ENCODE data around the gene ODAD4.

Gene ODAD4

DNA sequence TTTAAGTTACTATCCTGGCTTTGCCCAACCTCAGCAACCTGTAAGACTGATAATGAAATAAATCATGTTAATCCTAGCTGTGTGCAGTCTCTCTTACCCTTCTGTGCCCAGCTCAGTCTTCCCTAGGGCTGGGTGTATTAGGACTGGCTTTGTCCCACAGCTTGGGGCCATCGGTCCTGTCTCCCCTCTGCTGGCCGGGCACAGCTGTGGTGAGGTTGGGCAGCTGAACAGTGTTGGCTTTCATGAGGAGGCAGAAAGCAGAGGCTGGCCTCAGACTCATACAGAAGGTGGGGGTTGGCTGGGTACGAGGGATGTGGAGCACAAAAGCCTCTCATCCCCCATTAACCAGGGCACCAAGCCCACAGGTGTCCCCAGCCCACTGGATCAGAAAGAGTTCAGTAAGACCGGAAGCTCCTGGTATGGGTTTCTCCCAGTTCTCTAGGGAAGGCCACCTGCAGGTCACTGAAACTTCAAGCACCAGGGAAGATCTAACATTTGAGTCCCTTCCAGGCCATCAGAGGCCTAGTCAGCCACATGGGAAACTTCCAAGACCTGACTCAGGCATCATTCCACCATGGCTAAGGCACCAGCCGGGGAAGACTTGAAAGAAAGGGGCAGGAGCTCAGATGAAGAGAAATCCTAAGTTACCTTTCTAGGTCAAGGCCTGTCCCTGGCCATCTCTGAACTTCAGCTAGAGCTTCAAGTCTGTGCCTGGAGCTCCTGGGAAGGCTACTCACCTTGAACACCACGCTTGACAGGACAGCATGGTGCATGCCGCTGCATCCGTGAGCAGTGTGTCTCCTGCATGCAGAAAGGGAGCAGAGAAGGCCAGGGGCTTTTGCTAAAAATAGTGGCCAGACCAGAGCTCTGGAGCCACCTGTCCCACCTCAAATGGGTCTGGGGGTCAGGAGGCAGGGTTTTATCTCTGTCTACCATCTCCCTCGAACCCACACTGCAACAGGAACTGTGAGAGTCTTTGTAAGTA is 45.0 kb downstream of the ODAD4 start:
- TF ChIP-seq POLR2A (IDR thresholded peaks at IDR 0.05; ENCODE audit: low read length) (no peak), GATA1 (IDR thresholded peaks at IDR 0.05; ENCODE audit: low read depth, low read length) (no peak)
- DNase-seq, result no peak

DNA sequence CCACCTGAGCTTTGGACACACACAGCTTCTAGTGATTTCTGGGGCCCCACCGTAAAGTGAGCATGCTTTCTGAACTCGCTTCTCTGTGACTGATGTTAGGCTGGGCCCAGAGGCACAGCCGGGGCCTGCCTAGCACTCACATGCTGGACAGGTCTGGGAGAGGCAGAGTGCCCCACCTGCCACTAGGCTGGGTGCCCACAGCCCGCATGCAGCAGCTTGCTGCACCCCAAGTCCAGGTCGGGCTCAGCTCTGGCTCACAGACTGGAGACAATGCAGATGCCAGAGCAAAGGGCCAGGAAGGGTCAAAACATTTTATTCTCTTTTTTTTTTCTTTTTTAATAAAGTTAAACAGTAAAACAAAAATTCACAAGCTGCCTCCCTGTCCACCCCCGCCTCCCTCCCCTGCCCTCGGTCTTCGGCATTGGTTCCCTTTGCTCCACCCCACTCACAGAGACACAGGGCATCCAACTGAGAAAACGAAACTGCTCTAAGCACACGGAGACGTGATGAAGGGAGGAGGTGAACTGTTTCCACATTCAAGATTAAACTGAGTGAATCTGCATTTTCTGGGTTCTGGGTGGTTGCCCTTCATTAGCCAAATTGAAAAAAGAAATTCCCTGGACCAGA is 45.8 kb downstream of the ODAD4 start:
- no peak for TF ChIP-seq GATA1 (IDR thresholded peaks at IDR 0.05; ENCODE audit: low read depth, low read length)
- no peak for TF ChIP-seq POLR2A (IDR thresholded peaks at IDR 0.05; ENCODE audit: low read length)
- no peak for DNase-seq

DNA sequence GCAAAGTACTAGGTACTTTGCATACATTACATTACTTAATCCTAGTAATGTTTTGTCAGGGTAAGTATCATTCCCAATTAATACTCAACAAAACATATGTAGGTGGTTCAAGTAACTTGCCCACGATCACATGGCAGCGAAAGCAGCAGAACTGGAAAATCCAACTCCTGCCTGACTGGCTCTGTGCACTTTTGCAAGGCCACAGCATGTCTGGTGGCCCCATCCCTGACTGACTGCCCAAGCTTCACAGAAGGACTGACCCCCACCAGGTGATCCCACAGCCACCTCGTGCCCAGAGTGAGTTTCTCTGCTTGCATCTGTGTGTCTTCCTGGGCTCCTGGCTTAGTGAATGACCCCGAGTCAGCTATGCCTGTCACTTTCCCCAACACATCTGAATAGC is 47.6 kb downstream of the ODAD4 start:
- TF ChIP-seq GATA1 (IDR thresholded peaks at IDR 0.05; ENCODE audit: low read depth, low read length), result no peak
- TF ChIP-seq POLR2A (IDR thresholded peaks at IDR 0.05; ENCODE audit: low read length), result no peak
- DNase-seq, result no peak

DNA sequence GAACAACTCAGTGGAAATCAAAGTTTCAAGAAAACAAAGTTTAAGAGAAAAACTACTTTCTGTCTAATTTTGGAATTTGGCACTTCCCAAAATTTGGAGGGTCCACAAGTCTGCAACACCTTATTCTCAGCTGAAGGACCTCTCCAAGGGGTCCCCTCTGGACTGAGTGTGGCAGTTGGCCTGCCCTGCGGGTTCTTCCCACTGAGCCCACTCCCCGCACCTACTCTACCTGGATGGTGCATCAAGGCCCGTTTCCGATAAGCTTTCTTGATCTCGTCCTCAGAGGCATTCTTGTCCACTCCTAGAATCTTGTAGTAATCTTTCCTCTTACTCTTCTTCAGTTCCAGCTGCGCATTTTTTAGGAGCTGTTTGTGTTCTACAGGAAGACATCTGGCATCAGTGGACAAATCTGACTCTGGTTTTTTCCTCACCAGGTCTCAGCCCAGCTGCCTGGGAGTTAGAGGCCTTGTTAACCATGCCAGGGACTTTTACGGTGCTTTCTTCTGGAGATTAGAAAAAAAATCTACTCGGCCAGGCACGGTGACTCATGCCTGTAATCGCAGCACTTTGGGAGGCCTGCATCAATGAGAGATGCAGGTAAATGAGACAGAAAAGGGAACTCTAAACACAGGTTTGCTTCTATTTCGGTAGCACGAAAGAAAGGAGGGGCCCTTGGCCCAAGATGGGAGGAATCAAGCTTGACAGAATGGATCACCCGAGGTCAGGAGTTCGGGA is 51.8 kb downstream of the ODAD4 start:
- no peak for TF ChIP-seq POLR2A (IDR thresholded peaks at IDR 0.05; ENCODE audit: low read length)
- TF ChIP-seq GATA1 (IDR thresholded peaks at IDR 0.05; ENCODE audit: low read depth, low read length), result no peak
- DNase-seq, result no peak

DNA sequence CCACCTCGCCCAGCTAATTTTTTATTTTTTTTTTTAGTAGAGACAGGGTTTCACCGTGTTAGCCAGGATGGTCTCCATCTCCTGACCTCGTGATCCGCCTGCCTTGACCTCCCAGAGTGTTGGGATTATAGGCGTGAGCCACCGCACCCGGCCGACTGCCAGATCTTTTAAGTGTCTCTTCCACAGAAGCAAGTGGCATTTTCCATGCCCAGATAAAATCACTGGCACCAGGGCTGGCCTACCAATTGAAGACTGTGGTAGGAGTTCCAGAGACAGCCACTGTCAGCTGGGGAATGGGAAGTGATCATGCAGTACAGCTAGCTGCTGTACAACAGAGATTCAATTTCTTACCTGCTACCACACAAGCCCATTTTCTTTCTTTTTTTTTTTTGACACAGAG is 54.0 kb downstream of the ODAD4 start:
- TF ChIP-seq POLR2A (IDR thresholded peaks at IDR 0.05; ENCODE audit: low read length) (no peak), GATA1 (IDR thresholded peaks at IDR 0.05; ENCODE audit: low read depth, low read length) (no peak)
- no peak for DNase-seq

DNA sequence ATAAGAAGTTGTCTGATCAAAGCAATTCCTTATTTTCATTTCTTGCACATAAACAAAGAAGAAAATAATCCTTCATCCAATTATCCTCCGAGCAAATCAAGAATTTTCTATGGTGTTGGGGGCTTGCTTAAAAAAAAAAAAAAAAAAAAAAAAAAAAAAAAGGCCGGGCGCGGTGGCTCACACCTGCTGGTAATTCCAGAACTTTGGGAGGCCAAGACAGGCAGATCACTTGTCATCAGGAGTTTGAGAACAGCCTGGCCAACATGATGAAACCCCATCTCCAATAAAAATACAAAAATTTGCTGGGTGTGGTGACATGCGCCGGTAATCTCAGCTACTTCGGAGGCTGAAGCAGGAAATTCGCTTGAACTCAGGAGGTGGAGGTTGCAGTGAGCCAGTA is 55.5 kb downstream of the ODAD4 start:
- DNase-seq, result no peak
- TF ChIP-seq GATA1 (IDR thresholded peaks at IDR 0.05; ENCODE audit: low read depth, low read length) (no peak), POLR2A (IDR thresholded peaks at IDR 0.05; ENCODE audit: low read length) (no peak)

DNA sequence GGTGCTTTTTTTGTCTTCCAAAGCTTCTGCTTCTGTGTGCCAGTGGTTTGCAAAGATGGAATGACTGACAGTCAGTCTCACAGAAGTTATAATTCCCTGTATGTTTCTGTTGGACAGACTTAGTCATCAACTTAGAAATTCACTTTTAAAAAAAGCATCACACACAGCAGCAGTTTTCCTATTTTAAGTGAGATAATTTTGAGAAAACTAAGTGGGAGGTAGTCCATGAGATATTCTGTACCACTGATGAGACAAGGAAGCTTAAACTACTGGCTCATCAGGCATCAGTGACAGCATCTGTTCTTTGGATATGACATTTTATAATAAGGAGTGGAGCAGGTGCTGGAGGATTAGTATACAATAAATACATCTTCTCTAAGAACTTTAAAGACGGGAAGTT is 56.2 kb downstream of the ODAD4 start:
- DNase-seq, result no peak
- TF ChIP-seq POLR2A (IDR thresholded peaks at IDR 0.05; ENCODE audit: low read length) (no peak), GATA1 (IDR thresholded peaks at IDR 0.05; ENCODE audit: low read depth, low read length) (no peak)

DNA sequence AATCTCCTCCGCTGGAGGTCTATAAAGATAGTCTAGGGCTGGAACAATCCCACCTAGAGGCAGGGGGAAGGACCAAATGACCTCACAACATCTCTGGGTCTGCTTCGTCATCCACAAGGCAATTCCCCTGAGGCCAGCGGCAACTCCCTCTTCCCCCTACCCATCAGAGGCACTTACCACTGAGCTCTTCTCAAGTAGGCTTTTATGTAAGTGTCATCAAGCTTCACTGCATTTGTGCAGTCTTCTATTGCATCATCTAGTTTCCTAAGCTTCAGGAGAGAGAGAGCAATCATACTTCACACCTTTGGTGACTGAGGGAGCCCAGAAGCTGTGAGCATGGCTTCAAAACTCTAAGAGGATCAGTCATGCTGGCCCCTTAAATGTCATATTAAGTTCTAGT is 57.2 kb downstream of the ODAD4 start:
- DNase-seq, result no peak
- no peak for TF ChIP-seq POLR2A (IDR thresholded peaks at IDR 0.05; ENCODE audit: low read length)
- TF ChIP-seq GATA1 (IDR thresholded peaks at IDR 0.05; ENCODE audit: low read depth, low read length), result no peak

DNA sequence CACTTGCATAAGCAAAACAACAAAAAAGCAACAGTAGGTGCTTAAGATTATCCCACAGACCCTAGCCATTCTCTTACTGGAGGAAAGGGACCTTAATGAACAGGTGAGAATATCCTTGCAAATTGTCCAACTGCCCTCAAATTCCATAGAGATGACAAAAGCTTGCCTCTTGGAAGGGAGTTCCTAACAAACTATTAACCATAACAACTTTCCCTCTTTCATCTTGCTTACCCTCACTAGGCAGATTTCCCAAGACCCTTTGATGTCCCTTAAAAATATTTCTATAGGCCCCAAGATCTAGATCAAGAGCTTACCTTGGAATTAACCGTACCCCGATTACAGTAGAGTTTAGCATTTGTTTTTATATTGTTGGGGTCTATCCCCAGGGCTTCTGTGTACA is 58.0 kb downstream of the ODAD4 start:
- TF ChIP-seq POLR2A (IDR thresholded peaks at IDR 0.05; ENCODE audit: low read length) (no peak), GATA1 (IDR thresholded peaks at IDR 0.05; ENCODE audit: low read depth, low read length) (no peak)
- no peak for DNase-seq

DNA sequence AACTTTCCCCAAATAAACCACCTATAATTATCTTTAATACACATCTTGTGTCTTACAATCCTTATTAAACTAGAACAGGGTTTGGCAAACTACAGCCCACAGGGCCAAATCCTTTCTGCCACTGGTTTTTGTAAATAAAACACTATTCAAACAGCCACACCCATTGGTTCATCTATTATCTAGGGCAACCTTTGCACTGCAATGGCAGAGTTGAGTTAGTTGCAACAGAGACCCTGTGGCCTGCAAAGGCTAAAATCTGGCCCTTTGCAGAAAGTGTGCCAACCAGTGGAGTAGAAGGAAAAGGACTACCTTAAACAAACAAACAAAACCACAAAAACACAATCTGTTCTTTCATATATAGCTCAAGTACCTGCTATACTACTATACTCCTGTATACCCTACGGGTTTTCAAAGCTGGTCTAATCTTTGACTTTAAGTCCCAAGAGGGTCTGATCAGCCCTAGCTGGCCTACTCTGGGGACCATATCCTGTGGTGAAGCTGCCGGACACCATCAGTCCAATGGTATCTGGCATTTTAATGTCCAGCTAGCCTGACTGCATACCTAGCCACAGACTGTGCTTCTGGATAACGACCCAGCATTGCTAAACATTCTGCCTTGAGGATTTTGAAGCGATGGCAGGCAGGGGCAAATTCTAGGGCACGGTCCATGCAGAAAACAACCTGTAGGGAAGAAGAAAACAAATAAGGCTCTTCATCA is 59.4 kb downstream of the ODAD4 start:
- TF ChIP-seq POLR2A (IDR thresholded peaks at IDR 0.05; ENCODE audit: low read length) (no peak), GATA1 (IDR thresholded peaks at IDR 0.05; ENCODE audit: low read depth, low read length) (no peak)
- DNase-seq, result no peak

DNA sequence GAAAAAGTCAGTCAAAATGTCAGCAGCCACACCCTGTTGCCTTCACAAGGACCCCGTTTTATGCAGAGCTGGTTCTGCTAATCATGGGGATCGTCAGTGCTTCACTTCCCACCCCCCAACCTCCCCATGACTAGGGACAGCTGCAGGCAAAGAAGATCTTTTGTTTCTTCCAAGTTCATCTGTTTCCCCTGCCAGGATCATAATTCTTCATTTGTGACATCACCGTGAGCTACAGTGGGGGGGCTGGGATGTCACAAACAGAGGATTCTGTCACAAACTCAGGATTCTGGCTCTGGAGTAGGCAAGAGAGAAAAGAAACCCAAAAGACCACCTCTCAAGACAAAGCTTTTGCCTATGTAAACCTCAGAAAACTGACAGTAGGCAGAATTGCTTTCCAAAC is 62.2 kb downstream of the ODAD4 start:
- DNase-seq, result no peak
- TF ChIP-seq GATA1 (IDR thresholded peaks at IDR 0.05; ENCODE audit: low read depth, low read length), result no peak

DNA sequence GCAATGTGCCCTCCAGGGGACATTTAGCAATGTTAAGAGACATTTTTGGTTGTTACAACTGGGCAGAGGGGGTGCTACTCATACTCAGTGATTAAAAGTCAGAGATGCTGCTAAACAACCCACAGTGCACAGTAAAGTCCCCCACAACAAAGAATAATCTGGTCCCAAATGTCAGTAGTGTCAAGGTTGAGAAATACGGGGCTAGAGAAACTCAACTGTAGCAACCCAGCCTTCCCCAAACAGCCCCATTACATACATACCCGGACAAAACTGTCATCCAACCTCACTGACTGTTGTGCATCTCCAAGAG is 66.4 kb downstream of the ODAD4 start:
- no peak for TF ChIP-seq POLR2A (IDR thresholded peaks at IDR 0.05; ENCODE audit: low read length)
- TF ChIP-seq GATA1 (IDR thresholded peaks at IDR 0.05; ENCODE audit: low read depth, low read length), result no peak
- no peak for DNase-seq

DNA sequence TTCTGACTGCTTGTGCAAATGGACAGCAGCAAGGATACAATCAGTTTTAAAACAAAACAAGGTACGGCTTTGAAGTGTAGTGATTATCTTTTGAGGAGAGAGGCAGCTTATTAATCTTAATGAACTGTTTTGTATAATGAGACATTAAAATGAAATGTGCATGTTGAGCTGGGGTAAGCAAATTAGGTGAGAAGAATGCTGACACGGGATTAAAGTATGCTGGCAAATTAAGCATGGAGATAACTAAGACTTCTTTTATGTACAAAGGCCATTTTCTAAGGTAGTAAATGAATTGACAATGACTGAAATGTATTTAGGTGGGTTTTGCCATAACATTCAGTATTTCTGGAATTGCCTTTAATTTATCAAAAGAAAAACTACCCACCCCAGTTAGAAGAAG is 68.1 kb downstream of the ODAD4 start:
- no peak for TF ChIP-seq GATA1 (IDR thresholded peaks at IDR 0.05; ENCODE audit: low read depth, low read length)
- TF ChIP-seq POLR2A (IDR thresholded peaks at IDR 0.05; ENCODE audit: low read length), result no peak

More for the DNA sequence above, 68.1 kb downstream of the ODAD4 start:
- DNase-seq, result no peak

Data from erythroblast (primary cell).